ENCODE results near the gene PAX1.

Gene PAX1

DNA sequence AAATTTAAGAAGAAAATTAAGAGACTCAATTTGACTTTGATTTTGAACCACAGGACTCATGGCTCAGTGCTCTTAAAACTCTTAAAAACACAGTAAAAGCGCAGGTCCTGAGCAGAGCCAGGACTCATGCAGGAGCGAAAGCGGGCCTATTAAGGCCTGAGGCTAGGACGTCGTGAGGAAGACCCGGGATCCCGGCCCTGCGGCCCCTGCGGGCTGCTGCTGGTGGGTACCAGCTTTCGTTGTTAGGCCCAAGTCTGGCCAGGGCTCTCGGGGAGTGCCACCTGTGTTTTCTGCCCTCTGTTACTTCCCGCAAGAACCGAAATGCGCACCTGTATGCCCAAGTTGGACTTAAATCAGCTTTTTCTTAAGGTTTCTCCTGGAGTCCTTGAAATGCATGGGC is 3.4 kb upstream of the PAX1 start:
- TF ChIP-seq, protein P1, sequence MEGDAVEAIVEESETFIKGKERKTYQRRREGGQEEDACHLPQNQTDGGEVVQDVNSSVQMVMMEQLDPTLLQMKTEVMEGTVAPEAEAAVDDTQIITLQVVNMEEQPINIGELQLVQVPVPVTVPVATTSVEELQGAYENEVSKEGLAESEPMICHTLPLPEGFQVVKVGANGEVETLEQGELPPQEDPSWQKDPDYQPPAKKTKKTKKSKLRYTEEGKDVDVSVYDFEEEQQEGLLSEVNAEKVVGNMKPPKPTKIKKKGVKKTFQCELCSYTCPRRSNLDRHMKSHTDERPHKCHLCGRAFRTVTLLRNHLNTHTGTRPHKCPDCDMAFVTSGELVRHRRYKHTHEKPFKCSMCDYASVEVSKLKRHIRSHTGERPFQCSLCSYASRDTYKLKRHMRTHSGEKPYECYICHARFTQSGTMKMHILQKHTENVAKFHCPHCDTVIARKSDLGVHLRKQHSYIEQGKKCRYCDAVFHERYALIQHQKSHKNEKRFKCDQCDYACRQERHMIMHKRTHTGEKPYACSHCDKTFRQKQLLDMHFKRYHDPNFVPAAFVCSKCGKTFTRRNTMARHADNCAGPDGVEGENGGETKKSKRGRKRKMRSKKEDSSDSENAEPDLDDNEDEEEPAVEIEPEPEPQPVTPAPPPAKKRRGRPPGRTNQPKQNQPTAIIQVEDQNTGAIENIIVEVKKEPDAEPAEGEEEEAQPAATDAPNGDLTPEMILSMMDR (IDR thresholded peaks at IDR 0.05; ENCODE audit: low read depth, low read length, missing control alignments), result no peak
- in situ Hi-C loops (cut with HindIII; ENCODE audit: low sequenced_read_pairs), result no loop called here
- no peak for DNase-seq (ENCODE audit: low read depth)
- H3K4me3 ChIP-seq (ENCODE audit: low read depth, low read length), result no peak overlapping the region

DNA sequence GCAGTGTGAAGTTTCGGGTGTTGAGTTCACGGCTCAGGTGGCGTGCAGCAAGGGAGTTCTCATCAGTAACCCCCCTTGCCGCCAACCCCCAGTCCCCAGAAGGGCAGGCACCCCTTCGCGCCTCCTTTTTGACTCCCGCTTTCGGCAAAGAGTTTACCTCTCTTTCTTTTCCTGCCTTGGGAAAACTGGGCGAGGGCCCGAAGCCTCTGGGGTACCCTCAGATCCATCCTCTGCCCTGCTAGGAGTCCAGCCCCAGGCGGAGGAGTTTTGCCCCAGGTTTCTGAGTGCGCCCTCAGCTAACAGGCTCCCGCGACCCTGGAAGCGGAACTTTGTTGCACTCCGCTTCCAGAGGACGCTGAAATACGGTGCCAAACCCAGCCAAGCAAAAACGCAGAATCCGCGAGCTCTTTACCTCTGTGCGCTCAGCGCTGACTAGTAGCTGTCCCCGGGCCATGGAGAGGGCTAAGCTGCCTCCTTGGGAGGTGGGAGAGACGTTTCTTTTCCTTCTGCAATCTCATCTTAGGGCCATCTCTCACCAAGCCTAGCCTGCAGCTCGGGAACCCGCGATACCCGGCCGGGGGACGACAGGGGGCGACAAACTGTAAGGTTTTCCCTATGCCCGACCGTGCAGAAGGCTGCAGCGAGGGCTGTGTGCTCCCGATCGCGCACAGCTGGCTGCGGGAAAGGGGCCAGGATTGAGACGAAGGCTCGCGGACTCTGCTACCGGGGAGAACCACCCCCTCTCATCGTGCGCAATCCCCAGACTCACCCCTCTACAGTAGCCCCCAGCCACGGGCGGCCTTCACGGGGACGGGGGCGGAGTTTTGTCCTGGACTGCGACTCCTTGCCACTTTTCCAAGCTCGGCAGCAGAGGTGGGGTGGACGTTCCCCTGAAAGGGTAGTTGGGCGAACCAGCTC is 2.7 kb upstream of the PAX1 start:
- TF ChIP-seq, protein P1 (IDR thresholded peaks at IDR 0.05; ENCODE audit: low read depth, low read length, missing control alignments), result peak; percentile 37
- no peak overlapping the region for H3K4me3 ChIP-seq (ENCODE audit: low read depth, low read length)
- DNase-seq (ENCODE audit: low read depth), result no peak
- in situ Hi-C loops (cut with HindIII; ENCODE audit: low sequenced_read_pairs), result no loop called here

DNA sequence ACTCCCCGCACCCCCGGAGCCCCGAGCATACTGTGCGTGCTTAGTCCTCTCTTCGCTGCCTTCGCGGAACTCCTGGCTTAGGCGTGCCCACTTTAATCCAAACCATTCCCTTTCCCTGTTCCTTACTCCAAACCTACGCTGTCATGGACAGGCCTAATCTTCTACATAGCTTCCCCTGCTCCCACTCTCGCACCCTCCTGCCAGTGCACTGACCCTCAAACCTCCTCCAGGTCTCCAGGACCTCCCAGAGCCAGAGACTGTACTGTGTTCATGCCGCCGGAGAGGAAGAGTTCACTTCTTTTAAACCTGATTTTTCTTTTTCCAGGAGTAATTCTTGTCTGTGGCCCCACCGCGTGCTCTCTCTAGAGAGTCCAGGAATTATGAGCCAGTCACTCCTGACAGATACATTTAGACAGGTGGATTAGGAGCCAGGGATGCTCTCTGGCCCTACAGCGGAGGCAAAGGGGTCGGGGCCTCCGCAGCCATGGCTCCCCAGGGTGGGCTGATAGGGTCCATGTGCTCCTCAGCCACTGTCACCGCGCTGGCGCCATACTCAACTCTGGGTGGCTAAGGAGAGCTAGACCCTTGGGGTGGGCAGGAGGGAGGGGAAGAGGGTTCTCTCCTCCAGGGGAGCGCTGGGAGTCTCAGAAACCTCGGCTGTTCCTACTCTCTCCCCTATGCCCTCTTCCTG is 1.6 kb upstream of the PAX1 start:
- DNase-seq (ENCODE audit: low read depth), result no peak
- TF ChIP-seq, protein P1 (IDR thresholded peaks at IDR 0.05; ENCODE audit: low read depth, low read length, missing control alignments), result no peak
- H3K4me3 ChIP-seq (ENCODE audit: low read depth, low read length), result no peak overlapping the region
- in situ Hi-C loops (cut with HindIII; ENCODE audit: low sequenced_read_pairs), result no loop called here

DNA sequence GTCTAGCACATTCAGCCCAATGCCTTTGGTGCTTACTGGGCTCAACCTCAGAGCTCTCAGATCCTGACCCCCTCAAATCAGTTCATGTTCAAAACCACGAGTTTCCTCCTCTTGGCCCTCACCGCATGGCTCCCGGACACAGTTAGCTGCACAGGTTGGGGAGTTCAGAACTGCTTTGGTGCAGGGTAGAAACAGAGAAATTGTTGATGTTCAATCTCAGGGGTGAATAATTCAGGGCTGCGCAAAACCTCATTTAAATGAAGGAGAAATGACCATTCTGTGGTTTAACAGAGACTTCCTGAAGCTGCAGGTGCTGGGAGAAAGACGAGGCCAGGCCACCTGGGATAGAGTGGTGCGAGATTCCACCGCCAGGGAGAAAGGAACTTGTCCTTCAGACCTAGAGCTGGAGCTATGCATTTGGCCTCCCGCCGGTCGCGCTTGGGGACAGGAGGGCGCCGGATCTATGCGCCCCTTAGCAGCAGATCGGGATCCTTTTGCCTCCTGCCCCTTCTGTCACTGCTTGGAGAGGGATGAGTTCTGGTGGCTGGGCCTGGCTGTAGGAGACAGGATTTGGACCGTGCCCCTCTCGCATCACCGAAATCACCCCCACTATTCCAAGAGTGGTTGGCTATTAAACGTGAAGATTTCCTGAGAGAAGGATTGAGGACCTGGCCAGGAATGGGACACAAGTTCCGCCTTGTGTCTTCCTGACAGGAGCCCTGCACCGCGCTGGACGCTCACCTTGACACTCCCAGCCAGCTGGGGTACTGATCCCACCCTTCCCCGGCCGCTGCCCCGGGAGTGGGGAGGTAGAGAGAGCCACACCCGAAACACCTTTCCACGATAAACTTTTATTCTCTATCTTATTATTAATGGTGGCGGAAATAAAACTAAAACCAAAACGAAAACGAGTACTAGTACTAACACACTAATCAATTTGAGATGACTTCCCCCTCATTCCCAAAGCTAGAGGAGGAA is 767 bp upstream of the PAX1 start:
- TF ChIP-seq, protein P1 (IDR thresholded peaks at IDR 0.05; ENCODE audit: low read depth, low read length, missing control alignments), result no peak
- DNase-seq (ENCODE audit: low read depth), result no peak
- in situ Hi-C loops (cut with HindIII; ENCODE audit: low sequenced_read_pairs), result no loop called here
- no peak overlapping the region for H3K4me3 ChIP-seq (ENCODE audit: low read depth, low read length)

DNA sequence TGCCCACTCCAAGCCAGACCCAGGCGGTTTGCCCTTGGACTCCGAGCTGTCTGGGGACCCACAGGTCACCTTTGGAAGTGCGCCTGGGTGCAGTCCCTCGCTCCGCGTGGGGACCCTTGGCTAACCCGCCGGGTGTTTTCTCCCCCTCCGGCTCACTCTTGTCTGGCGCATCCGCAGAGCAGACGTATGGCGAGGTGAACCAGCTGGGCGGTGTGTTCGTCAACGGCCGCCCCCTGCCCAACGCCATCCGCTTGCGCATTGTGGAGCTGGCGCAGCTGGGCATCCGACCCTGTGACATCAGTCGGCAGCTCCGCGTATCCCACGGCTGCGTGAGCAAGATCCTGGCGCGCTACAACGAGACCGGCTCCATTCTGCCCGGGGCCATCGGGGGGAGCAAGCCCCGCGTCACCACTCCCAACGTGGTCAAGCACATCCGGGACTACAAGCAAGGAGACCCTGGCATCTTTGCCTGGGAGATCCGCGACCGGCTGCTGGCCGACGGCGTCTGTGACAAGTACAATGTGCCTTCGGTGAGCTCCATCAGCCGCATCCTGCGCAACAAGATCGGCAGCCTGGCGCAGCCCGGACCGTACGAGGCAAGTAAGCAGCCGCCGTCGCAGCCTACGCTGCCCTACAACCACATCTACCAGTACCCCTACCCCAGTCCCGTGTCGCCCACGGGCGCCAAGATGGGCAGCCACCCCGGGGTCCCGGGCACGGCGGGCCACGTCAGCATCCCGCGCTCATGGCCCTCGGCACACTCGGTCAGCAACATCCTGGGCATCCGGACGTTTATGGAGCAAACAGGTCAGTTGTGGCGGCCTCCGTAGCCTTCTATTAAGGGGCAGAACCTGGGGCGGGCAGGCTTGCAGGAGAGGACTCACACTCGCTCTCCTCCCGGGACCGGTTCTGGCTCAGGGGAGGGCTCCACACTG is 1.1 kb downstream of the PAX1 start:
- TF ChIP-seq, protein P1 (IDR thresholded peaks at IDR 0.05; ENCODE audit: low read depth, low read length, missing control alignments), result no peak
- no peak overlapping the region for H3K4me3 ChIP-seq (ENCODE audit: low read depth, low read length)
- no peak for DNase-seq (ENCODE audit: low read depth)
- in situ Hi-C loops (cut with HindIII; ENCODE audit: low sequenced_read_pairs), result no loop called here

Data from astrocyte of the cerebellum (primary cell).